Activated T-helper 17 cell treated with anti-CD3 and anti-CD28 coated beads, Interleukin-2, amount 50 U/mL, for 72 hours (primary cell): Measurements from ENCODE around the gene DYNC2H1. TPM values are rescaled to one million over a fixed set of nuclear protein-coding genes. Genes with fewer than 3 reads are reported as not detected.
A peak's percentile ranks its signal among the peaks of the same experiment; 100 is the strongest.

Source experiments
- ATAC-seq: fragments of 150-1000 bp; cut with Tn5 transposase; replicated peaks from 2 replicates; pipeline ENCODE4 v1.10.0; 2021; ENCODE audit warnings: mild to moderate bottlenecking, moderate library complexity
- H3K27ac Mint-ChIP-seq: one replicate; pipeline ENCODE4 v1.8.0; 2022; ENCODE audit warnings: mixed read lengths
- H3K27me3 Mint-ChIP-seq: one replicate; pipeline ENCODE4 v1.8.0; 2022; ENCODE audit warnings: mixed read lengths
- H3K36me3 Mint-ChIP-seq: one replicate; pipeline ENCODE4 v1.8.0; 2022; ENCODE audit warnings: low read depth, mild to moderate bottlenecking, mixed read lengths
- H3K4me1 Mint-ChIP-seq: one replicate; pipeline ENCODE4 v1.8.0; 2022; ENCODE audit warnings: mixed read lengths
- H3K4me3 Mint-ChIP-seq: one replicate; pipeline ENCODE4 v1.8.0; 2022; ENCODE audit warnings: mild to moderate bottlenecking, mixed read lengths
- H3K9me3 Mint-ChIP-seq: one replicate; pipeline ENCODE4 v1.8.0; 2022; ENCODE audit warnings: mixed read lengths
- total RNA-seq, 2 donors: library from RNA; stranded (reverse); gene quantifications; one replicate each; pipeline ENCODE4 v1.2.3, GENCODE V29; 2022

The DYNC2H1 gene
- total RNA-seq, 2 donors from 2014 or later: 2.2 to 2.5 TPM

DNA sequence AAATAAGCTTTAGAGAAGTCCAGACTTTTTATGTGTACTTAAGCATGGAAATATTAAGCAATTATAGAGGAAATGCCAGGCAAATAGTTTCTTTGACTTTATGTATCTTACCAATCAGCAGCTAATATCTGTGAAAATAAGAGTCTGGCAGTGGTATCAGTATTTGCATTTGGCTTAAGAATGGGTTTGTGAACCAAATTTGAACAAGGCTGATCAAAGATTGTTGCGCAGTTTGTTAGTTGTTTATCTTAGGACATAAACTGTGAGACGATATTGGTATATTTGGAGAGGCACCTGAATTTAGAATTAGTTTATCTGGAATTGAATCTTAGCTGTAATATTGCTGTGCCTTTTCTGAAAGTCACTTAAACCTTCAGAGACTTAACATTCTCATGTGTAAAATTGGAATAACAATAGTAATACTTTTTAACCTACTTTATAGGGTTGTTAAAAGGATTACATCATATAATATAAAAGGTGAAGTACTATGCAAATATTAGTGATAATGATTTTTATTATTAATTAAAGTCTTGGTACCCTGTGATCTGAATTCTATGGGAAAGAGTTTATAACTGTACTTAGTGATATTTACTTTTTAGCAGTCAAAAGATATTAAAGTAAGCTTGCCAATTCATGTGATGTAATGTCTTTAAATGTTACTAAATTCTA lies 66.4 kb downstream of the DYNC2H1 start:
- ATAC-seq: no peak
- no peak overlapping the region for H3K4me3 Mint-ChIP-seq
- no peaks in the 10 kb centered on the region for H3K9me3 Mint-ChIP-seq
- H3K4me1 Mint-ChIP-seq: no peaks in the 10 kb centered on the region
- no peaks in the 10 kb centered on the region for H3K36me3 Mint-ChIP-seq
- no peak overlapping the region for H3K27ac Mint-ChIP-seq
- H3K27me3 Mint-ChIP-seq: no peaks in the 10 kb centered on the region

DNA sequence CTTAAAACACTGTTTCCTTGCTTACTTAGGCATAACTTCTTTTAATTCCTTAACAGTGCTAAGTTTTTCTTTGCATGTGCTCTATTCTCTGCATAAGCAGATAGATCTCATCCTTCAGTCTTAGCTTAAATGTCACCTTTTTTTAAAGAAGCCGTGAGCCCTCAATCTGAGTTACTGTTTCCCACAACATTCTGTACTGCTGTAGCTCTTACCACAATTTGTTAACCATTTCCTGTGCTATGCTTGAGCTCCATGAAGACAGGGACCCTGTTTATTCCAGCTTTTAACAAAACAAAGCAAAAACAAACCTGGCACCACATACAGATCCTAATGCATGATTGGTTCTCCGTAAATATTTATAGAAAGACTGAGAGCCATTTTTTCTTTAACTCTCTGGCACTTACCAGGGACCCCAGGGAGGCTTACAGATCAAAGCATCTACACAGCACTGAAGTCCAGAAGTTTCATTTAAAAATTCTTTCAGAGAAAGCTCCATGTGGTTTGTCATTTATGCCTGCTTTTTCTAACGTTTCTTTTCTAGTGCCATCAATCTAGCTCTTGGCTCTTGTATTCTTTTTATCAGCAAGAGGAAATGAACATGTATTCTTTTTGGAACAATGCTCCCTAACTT lies 74.9 kb downstream of the DYNC2H1 start:
- Mint-ChIP-seq H3K4me3 (no peak overlapping the region), H3K36me3 (no peaks in the 10 kb centered on the region), H3K27ac (peak overlapping the region; percentile 11), H3K9me3 (no peaks in the 10 kb centered on the region), H3K27me3 (no peaks in the 10 kb centered on the region), H3K4me1 (no peaks in the 10 kb centered on the region)
- no peak for ATAC-seq

DNA sequence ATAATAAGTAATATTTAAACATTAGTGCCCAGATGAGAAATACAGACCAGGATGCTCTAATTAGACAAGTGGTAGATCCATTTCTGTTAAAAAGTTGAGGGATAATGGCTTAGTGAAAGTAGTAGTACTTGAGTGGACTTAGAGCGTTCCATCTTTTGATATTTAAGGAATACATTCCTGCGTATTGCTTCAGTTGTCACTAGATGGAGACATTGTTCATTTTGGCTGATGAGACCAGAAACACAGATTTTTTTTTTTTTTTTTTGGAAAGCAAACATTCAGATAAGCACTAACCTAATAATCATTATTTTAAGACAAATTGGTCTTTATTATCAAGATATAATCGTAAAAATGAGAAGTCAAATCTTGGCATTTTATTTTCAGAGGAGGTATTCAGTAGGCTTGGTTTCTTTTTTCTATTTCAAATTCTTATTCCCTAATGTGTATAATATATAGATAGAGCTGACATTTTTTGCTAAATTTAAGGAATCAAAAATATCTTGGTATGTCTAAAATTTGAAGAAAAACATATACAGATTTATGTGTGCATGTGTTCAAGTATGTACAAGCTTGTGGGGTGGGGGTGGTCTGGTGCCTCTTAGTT lies 92.9 kb downstream of the DYNC2H1 start:
- Mint-ChIP-seq H3K9me3 (no peaks in the 10 kb centered on the region), H3K4me1 (no peaks in the 10 kb centered on the region), H3K27me3 (no peaks in the 10 kb centered on the region), H3K36me3 (no peaks in the 10 kb centered on the region), H3K4me3 (no peak overlapping the region), H3K27ac (no peak overlapping the region)
- ATAC-seq: no peak

DNA sequence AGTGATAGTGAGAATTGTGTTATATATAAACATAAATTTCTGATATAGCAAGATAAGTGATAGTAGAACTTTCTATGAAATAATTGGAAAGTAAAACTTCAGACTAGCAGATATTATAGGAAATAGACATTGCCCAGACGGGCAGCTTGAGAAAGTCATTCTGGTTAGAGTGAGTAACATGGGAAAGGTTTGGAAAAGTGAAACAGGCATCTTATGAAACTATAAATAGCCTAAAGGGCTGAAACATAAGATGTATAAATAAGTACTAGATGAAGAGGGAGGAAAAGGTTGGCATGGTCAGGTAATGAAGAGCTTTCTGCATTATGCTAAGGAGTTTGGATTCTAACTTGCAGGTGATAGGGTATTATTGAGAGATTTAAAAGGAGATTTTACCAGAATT lies 101.3 kb downstream of the DYNC2H1 start:
- Mint-ChIP-seq H3K36me3 (no peaks in the 10 kb centered on the region), H3K9me3 (no peaks in the 10 kb centered on the region), H3K4me3 (no peak overlapping the region), H3K4me1 (no peaks in the 10 kb centered on the region), H3K27ac (no peak overlapping the region), H3K27me3 (no peaks in the 10 kb centered on the region)
- ATAC-seq: no peak

DNA sequence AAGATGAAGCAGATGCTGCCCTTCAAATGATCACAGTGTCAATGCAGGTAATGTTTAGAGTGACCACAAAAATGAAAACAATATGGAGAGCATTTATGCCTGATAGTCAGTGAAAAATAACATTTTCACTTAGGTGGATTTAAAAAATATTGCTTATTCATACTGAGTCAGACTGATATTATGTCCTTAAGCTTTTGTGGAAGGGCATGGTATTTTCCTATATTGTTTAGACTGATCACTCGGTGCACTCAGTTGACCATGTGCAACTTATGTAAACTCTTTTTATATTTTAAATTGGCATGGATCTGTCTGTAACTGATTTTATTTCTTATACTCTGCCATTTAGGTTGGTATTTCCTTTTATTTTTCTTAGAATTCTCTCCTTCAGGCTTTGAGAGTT lies 106.6 kb downstream of the DYNC2H1 start:
- Mint-ChIP-seq H3K4me3 (no peak overlapping the region), H3K27me3 (no peaks in the 10 kb centered on the region), H3K36me3 (no peaks in the 10 kb centered on the region), H3K27ac (no peak overlapping the region), H3K9me3 (no peaks in the 10 kb centered on the region), H3K4me1 (no peaks in the 10 kb centered on the region)
- no peak for ATAC-seq

DNA sequence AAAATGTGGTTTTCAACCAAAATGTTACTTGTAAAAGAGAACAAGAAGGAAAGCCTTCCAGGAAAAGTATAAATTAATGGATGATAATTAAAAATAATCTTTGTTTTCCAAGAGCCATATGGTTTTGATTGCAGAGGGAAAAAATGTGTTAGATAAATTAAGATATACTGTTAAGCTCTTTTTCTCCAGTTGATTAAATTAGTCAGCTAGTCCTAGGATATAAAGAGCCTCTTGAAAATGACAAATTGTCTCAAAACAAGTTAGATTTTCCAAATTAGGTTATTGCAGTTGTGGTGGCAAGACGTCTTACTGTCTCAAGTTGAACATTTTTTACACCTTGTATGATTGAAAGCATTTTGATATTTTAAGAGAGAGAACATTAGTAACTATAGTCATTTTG lies 110.9 kb downstream of the DYNC2H1 start:
- H3K27ac Mint-ChIP-seq: no peak overlapping the region
- no peaks in the 10 kb centered on the region for H3K9me3 Mint-ChIP-seq
- no peak for ATAC-seq
- H3K4me3 Mint-ChIP-seq: no peak overlapping the region
- H3K36me3 Mint-ChIP-seq: no peaks in the 10 kb centered on the region
- no peaks in the 10 kb centered on the region for H3K27me3 Mint-ChIP-seq
- H3K4me1 Mint-ChIP-seq: no peaks in the 10 kb centered on the region

DNA sequence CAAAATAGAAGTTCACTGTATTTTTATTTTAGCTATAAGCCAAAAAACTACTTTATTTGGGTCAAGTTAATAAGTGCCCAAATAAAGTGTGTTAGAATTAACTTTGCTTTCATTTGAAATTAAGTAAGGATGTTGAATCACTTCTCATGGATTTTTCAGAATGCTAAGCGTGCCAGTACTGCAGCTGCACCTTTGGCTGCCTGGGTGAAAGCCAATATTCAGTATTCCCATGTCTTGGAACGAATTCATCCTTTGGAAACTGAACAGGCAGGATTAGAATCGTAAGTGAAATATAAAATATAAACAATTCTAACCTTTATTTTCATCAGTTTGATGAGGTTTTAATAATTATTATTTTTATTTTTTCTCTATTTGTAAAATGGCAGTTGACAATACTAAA lies 113.6 kb downstream of the DYNC2H1 start:
- Mint-ChIP-seq H3K27me3 (no peaks in the 10 kb centered on the region), H3K27ac (no peak overlapping the region), H3K36me3 (no peaks in the 10 kb centered on the region), H3K4me1 (no peaks in the 10 kb centered on the region), H3K4me3 (no peak overlapping the region), H3K9me3 (no peaks in the 10 kb centered on the region)
- ATAC-seq: no peak

DNA sequence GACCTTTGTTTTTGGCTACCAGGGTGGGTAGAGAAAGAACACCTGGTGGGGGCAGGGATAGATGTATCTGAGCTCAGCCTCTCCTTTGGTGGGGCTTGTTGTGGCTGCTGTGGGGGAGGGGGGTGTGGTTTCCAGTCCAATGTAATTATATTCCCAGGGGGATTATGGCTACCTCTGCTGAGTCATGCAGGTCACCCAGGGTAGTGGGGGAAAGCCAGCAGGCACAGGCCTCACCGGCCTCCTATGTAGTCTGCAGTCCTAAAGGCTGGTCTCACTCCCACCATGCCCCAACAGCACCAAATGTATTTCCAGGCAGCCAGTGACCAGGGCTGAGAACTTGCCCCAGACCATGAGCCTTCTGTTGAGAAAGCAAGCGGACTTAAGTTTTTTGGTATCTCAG lies 119.6 kb downstream of the DYNC2H1 start:
- Mint-ChIP-seq H3K36me3 (no peaks in the 10 kb centered on the region), H3K27me3 (no peaks in the 10 kb centered on the region), H3K9me3 (no peaks in the 10 kb centered on the region), H3K4me1 (no peaks in the 10 kb centered on the region), H3K27ac (no peak overlapping the region), H3K4me3 (no peak overlapping the region)
- no peak for ATAC-seq

DNA sequence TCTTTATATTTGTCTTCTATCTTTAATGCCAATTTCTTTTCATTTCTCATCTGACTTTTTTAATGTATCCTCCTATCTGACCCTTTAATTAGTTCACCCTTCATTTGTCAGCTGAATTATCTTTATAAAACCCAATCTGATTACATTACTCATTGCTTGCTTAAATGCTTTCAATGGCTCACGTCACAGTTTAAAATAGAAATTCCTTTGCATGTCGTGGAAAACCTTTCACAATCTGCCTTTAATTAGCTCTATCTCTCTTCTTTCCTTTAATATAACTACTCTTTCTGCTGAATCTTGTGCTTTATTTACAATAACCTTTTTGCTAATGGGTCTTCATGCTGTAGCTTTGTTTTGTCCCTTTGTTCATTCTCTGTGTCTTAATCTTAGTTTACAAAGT lies 125.7 kb downstream of the DYNC2H1 start:
- Mint-ChIP-seq H3K4me1 (no peaks in the 10 kb centered on the region), H3K27me3 (no peaks in the 10 kb centered on the region), H3K9me3 (no peaks in the 10 kb centered on the region), H3K36me3 (no peaks in the 10 kb centered on the region), H3K4me3 (no peak overlapping the region), H3K27ac (no peak overlapping the region)
- no peak for ATAC-seq

DNA sequence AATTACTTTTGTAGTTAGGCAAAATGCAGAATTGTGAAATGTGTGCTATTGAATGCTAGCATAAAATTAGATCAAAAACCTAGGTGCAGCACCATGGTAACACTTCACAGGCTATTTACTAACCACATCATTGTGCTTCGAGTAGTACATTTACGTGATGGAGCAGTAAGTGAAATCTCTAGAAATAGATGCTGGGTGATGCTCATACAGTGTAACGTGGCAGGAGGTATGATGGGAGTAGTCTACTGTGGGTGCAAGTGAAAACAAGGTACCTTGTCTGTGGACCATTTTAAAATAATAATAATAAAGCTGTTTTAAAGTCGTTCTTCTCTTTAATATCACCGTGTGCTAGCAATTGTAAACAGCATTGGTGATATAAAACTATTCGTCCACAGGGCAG lies 132.3 kb downstream of the DYNC2H1 start:
- ATAC-seq: no peak
- Mint-ChIP-seq H3K9me3 (no peaks in the 10 kb centered on the region), H3K4me3 (no peak overlapping the region), H3K4me1 (no peaks in the 10 kb centered on the region), H3K27me3 (no peaks in the 10 kb centered on the region), H3K36me3 (no peaks in the 10 kb centered on the region), H3K27ac (no peak overlapping the region)

DNA sequence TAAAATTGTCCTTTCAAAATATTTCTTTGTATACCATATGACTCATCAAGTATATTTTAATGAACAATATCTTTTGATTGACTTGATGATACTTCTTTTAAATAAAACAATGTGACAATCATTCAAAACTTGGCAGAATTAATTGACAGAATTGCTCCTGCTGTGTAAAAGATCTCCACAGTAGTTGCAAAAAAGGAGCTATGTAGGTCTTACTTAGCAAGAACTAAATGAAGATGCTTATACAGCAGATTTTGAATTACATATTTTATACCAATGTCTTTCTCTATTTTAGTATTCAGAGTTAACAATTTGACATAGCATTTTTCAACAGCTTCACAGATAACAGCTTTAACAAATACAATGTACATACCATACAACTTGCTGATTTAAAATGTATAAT lies 144.9 kb downstream of the DYNC2H1 start:
- H3K4me3 Mint-ChIP-seq: no peak overlapping the region
- no peaks in the 10 kb centered on the region for H3K9me3 Mint-ChIP-seq
- H3K36me3 Mint-ChIP-seq: no peaks in the 10 kb centered on the region
- H3K27me3 Mint-ChIP-seq: no peaks in the 10 kb centered on the region
- H3K27ac Mint-ChIP-seq: no peak overlapping the region
- H3K4me1 Mint-ChIP-seq: no peaks in the 10 kb centered on the region
- ATAC-seq: no peak

DNA sequence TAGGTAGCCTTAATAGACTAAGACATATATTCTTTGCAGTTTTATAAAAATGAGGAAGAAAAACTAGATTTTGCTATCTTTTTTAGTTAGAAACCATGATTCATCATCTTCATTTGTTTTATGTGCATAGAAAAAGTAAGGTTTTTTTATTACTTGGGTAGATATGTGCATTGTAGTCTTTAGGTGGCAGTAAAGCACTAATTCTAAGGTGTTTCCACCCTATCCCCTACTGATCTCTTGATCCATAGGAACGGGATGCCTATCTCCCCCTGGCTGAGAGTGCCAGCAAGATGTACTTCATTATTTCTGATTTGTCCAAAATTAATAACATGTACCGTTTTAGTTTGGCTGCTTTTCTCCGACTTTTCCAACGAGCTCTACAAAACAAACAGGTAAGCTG lies 148.1 kb downstream of the DYNC2H1 start:
- H3K9me3 Mint-ChIP-seq: no peaks in the 10 kb centered on the region
- no peaks in the 10 kb centered on the region for H3K4me1 Mint-ChIP-seq
- no peak for ATAC-seq
- no peaks in the 10 kb centered on the region for H3K36me3 Mint-ChIP-seq
- H3K27ac Mint-ChIP-seq: no peak overlapping the region
- H3K27me3 Mint-ChIP-seq: no peaks in the 10 kb centered on the region
- no peak overlapping the region for H3K4me3 Mint-ChIP-seq

DNA sequence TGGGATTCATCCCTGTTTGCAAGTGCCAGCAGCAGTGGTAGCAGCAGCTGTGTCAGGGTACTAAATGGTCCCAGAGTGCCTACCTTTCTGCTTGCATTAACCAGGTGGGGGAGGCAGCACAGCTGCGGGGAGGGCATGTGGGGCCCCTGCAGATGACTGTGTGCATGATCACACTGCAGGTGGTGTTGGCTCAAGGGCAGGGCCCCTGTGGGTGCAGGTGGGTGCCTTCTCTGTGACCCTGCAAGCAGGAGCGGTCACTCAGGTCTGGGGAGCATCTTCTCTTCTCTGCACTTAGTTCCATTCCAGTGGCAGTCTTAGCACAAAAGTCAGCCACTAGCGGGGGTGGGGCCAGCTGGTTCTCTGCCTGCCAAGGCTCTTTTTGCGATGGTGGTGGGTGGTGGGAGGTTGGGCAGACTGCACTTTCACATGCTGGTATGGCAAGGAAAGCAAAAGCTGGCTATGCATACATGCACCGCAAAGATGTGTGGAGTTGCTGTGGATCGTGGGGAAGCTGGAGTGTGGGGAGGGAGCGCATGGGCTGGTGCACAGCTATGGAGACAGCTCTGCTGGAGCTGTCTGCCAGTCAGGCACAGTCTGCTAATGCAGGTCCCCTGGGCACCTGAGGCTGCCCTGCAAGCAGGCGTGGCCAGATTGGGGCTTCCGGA lies 157.1 kb downstream of the DYNC2H1 start:
- H3K4me3 Mint-ChIP-seq: no peak overlapping the region
- no peak for ATAC-seq
- no peaks in the 10 kb centered on the region for H3K9me3 Mint-ChIP-seq
- H3K27me3 Mint-ChIP-seq: no peaks in the 10 kb centered on the region
- H3K36me3 Mint-ChIP-seq: no peaks in the 10 kb centered on the region
- H3K27ac Mint-ChIP-seq: no peak overlapping the region
- H3K4me1 Mint-ChIP-seq: no peaks in the 10 kb centered on the region

DNA sequence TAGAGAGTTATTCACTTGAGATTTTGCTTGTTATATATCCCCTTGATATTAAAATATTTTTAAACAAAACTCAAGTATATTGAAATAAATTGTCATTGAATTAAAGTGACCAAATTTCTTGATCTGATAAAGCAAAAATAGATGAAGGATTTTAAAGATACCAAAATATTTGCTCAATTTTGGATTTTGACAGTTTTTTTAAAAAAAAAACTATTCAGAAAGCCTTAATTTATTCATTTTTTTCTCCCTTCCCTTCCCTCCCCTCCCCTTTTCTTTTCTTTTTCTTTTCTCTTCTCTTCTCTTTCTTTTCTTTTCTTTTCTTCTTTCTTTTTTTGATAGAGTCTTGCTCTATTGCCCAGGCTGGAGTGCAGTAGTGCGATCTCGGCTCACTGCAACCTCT lies 163.7 kb downstream of the DYNC2H1 start:
- Mint-ChIP-seq H3K36me3 (no peaks in the 10 kb centered on the region), H3K27ac (no peak overlapping the region), H3K4me3 (no peak overlapping the region), H3K27me3 (no peaks in the 10 kb centered on the region), H3K4me1 (no peaks in the 10 kb centered on the region), H3K9me3 (no peaks in the 10 kb centered on the region)
- no peak for ATAC-seq

DNA sequence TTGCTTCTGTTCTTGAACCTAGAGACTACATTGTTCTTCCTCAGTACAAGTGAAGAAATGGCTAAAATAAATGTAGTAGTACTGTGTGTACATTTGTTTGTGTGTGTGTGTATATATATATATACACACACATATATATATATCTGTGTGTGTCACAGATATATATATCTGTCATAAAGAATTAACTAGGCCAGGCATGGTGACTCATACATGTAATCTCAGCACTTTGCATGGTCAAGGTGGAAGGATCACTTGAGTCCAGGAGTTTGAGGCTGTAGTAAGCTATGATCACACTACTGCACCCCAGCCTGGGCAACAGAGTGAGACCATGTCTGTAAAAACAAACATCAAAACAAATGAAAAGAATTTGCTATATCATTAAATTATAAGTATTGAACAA lies 164.8 kb downstream of the DYNC2H1 start:
- Mint-ChIP-seq H3K4me3 (no peak overlapping the region), H3K9me3 (no peaks in the 10 kb centered on the region), H3K27ac (no peak overlapping the region), H3K4me1 (no peaks in the 10 kb centered on the region), H3K27me3 (no peaks in the 10 kb centered on the region), H3K36me3 (no peaks in the 10 kb centered on the region)
- no peak for ATAC-seq
